ENCODE data around the gene LAMTOR4. TPM values are rescaled to one million over a fixed set of nuclear protein-coding genes. Genes with fewer than 3 reads are reported as not detected.

LAMTOR4 gene
- 58.4 and 86.1 TPM in 2 replicates for total RNA-seq

GRCh38 chr7:100148559-100149328 lies at the start of gene LAMTOR4:
Gene LAMTOR4, plus strand, starts transcription at chr7:100148918. Its CDS starts 55 bp downstream, at chr7:100148973.
- DNase-seq (ENCODE audit: low read depth): peak; percentile 98

GRCh38 chr7:100099452-100099851 lies 49.3 kb upstream of the LAMTOR4 start:
- no peak for DNase-seq (ENCODE audit: low read depth)

GRCh38 chr7:100100420-100101015 lies 48.2 kb upstream of the LAMTOR4 start:
- peak; percentile 89 for DNase-seq (ENCODE audit: low read depth)

- peak; percentile 91 for DNase-seq (ENCODE audit: low read depth)
Observed at GRCh38 chr7:100101016-100101862, 47.5 kb upstream of the LAMTOR4 start, which contains the start of the genes AP4M1 and MCM7. Gene AP4M1, plus strand, starts transcription at chr7:100101643. Its CDS starts 72 bp downstream, at chr7:100101715. Gene MCM7, minus strand, starts transcription at chr7:100101397. Its CDS starts 103 bp downstream, at chr7:100101294.

- peak; percentile 58 for DNase-seq (ENCODE audit: low read depth)
Observed at GRCh38 chr7:100102950-100103840, 45.5 kb upstream of the LAMTOR4 start.

GRCh38 chr7:100105534-100105933 lies 43.2 kb upstream of the LAMTOR4 start:
- no peak for DNase-seq (ENCODE audit: low read depth)

GRCh38 chr7:100106633-100107032 lies 42.1 kb upstream of the LAMTOR4 start:
- no peak for DNase-seq (ENCODE audit: low read depth)

- no peak for DNase-seq (ENCODE audit: low read depth)
Observed at GRCh38 chr7:100107125-100107737, 41.5 kb upstream of the LAMTOR4 start.

GRCh38 chr7:100107890-100108289 lies 40.8 kb upstream of the LAMTOR4 start:
- no peak for DNase-seq (ENCODE audit: low read depth)

GRCh38 chr7:100109521-100110163 lies 39.1 kb upstream of the LAMTOR4 start:
- DNase-seq (ENCODE audit: low read depth): no peak

GRCh38 chr7:100111156-100111555 lies 37.6 kb upstream of the LAMTOR4 start:
- no peak for DNase-seq (ENCODE audit: low read depth)

GRCh38 chr7:100111914-100112313 lies 36.8 kb upstream of the LAMTOR4 start:
- DNase-seq (ENCODE audit: low read depth): no peak

GRCh38 chr7:100115026-100115425 lies 33.7 kb upstream of the LAMTOR4 start:
- no peak for DNase-seq (ENCODE audit: low read depth)

- DNase-seq (ENCODE audit: low read depth): no peak
Observed at GRCh38 chr7:100118388-100119071, 30.2 kb upstream of the LAMTOR4 start.

- peak; percentile 90 for DNase-seq (ENCODE audit: low read depth)
Observed at GRCh38 chr7:100119072-100119969, 29.4 kb upstream of the LAMTOR4 start, which contains the start of the genes CNPY4 and TAF6. Gene CNPY4, plus strand, starts transcription at chr7:100119634. Its CDS starts 111 bp downstream, at chr7:100119745. Gene TAF6, minus strand, starts transcription at chr7:100119358. Its CDS starts 5,149 bp downstream, at chr7:100114209.

GRCh38 chr7:100119970-100120732 lies 28.6 kb upstream of the LAMTOR4 start:
- DNase-seq (ENCODE audit: low read depth): no peak

GRCh38 chr7:100120733-100121036 lies 28.0 kb upstream of the LAMTOR4 start:
- no peak for DNase-seq (ENCODE audit: low read depth)

- no peak for DNase-seq (ENCODE audit: low read depth)
Observed at GRCh38 chr7:100122067-100122466, 26.7 kb upstream of the LAMTOR4 start.
